GM18907 (cell line): ENCODE results near the gene CROCC.

ENCODE experiments used
- ATAC-seq: cut with Tn5 transposase; IDR thresholded peaks from one replicate; pipeline ENCODE4 v1.9.1; 2021; ENCODE audit warnings: mild to moderate bottlenecking, moderate library complexity; ENCODE audit not compliant: unreplicated experiment

CROCC gene

GRCh38 chr1:16981269-16981849, 59.6 kb downstream of the CROCC start:
- no peak for ATAC-seq

- ATAC-seq, result no peak
Observed at GRCh38 chr1:16982902-16983301, 61.2 kb downstream of the CROCC start.

GRCh38 chr1:16983649-16984048, 61.9 kb downstream of the CROCC start:
- ATAC-seq, result no peak

GRCh38 chr1:16984717-16985116, 63.0 kb downstream of the CROCC start:
- no peak for ATAC-seq

- ATAC-seq, result no peak
Observed at GRCh38 chr1:16986113-16986512, 64.4 kb downstream of the CROCC start.

GRCh38 chr1:16986560-16986959, 64.8 kb downstream of the CROCC start:
- no peak for ATAC-seq

- ATAC-seq, result no peak
Observed at GRCh38 chr1:16986962-16987361, 65.2 kb downstream of the CROCC start.

- no peak for ATAC-seq
Observed at GRCh38 chr1:16988210-16988609, 66.5 kb downstream of the CROCC start.

- ATAC-seq, result no peak
Observed at GRCh38 chr1:16989676-16990391, 68.1 kb downstream of the CROCC start.

GRCh38 chr1:16991571-16991970, 69.8 kb downstream of the CROCC start:
- ATAC-seq, result no peak

- no peak for ATAC-seq
Observed at GRCh38 chr1:16992102-16992501, 70.4 kb downstream of the CROCC start.

- ATAC-seq, result no peak
Observed at GRCh38 chr1:16992675-16993074, 70.9 kb downstream of the CROCC start.

- no peak for ATAC-seq
Observed at GRCh38 chr1:16993521-16994038, 71.8 kb downstream of the CROCC start.

GRCh38 chr1:16996845-16997244, 75.1 kb downstream of the CROCC start:
- no peak for ATAC-seq

GRCh38 chr1:16998589-16998988, 76.9 kb downstream of the CROCC start:
- ATAC-seq, result no peak

- no peak for ATAC-seq
Observed at GRCh38 chr1:16999863-17000262, 78.1 kb downstream of the CROCC start.

- no peak for ATAC-seq
Observed at GRCh38 chr1:17001760-17002523, 80.2 kb downstream of the CROCC start.

- ATAC-seq, result no peak
Observed at GRCh38 chr1:17002524-17002902, 80.8 kb downstream of the CROCC start.

- ATAC-seq, result no peak
Observed at GRCh38 chr1:17004466-17005364, 83.0 kb downstream of the CROCC start.

- ATAC-seq, result no peak
Observed at GRCh38 chr1:17005365-17005740, 83.6 kb downstream of the CROCC start.

GRCh38 chr1:17007121-17007520, 85.4 kb downstream of the CROCC start:
- ATAC-seq, result no peak
